Measurements from ENCODE around the gene SNAPC2.

DNA sequence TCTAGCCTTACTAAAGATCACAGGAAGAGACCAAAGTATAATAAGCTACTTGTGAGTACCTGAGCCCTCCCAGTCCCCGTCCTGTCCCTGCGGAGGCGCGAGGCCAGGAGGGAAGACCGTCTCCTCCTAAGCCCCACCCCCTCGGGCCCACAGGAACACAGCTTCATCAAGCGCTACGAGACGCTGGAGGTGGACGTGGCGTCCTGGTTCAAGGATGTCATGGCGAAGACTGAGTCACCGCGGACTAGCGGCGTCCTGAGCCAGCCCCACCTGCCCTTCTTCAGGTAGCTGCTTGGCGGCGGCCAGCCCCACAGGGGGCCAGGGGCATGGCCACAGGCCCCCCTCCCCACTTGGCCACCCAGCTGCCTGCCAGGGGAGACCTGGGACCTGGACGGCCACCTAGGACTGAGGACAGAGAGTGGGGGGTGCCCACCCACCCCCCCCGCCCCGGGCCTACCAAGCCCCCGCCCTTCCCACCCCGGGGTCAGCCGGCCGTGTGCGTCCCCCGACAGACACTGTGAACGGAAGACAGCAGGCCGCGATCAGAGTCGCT lies 7.9 kb upstream of the SNAPC2 start:
- TF ChIP-seq, protein P1, sequence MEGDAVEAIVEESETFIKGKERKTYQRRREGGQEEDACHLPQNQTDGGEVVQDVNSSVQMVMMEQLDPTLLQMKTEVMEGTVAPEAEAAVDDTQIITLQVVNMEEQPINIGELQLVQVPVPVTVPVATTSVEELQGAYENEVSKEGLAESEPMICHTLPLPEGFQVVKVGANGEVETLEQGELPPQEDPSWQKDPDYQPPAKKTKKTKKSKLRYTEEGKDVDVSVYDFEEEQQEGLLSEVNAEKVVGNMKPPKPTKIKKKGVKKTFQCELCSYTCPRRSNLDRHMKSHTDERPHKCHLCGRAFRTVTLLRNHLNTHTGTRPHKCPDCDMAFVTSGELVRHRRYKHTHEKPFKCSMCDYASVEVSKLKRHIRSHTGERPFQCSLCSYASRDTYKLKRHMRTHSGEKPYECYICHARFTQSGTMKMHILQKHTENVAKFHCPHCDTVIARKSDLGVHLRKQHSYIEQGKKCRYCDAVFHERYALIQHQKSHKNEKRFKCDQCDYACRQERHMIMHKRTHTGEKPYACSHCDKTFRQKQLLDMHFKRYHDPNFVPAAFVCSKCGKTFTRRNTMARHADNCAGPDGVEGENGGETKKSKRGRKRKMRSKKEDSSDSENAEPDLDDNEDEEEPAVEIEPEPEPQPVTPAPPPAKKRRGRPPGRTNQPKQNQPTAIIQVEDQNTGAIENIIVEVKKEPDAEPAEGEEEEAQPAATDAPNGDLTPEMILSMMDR (IDR thresholded peaks at IDR 0.05; ENCODE audit: insufficient read depth, low read depth, low read length), result no peak
- TF ChIP-seq EZH2 (IDR thresholded peaks at IDR 0.05; ENCODE audit: insufficient read depth, low read length), result no peak

Measured in astrocyte (in vitro differentiated cells and primary cell).